ENCODE measurements around the gene TRIM52. TPM values are rescaled to one million over a fixed set of nuclear protein-coding genes. Genes with fewer than 3 reads are reported as not detected.

The TRIM52 gene
- total and polyA plus RNA-seq, 2 of the 13 experiments (the other 11 are each of a cell fraction or from before 2014, with no cell fraction given), result 7.2 to 11.6 TPM

- TF ChIP-seq SAP130 (CRISPR knock-in tag; IDR thresholded peaks at IDR 0.05; ENCODE audit: low read depth), result peak; percentile 77
- peak; percentile 81; the same call in 1 of the 2 replicates for TF ChIP-seq ZNF878 (CRISPR knock-in tag; IDR thresholded peaks at IDR 0.05)
- TF ChIP-seq ZNF274 (CRISPR knock-in tag; IDR thresholded peaks at IDR 0.05), result no peak; the same call in 1 of the 2 replicates
- peak; percentile 73; the same call in 1 of the 2 replicates for TF ChIP-seq ZNF350 (CRISPR knock-in tag; IDR thresholded peaks at IDR 0.05; ENCODE audit: borderline replicate concordance, low read depth)
- peak; percentile 71; the same call in 1 of the 2 replicates for TF ChIP-seq MYC (CRISPR knock-in tag; IDR thresholded peaks at IDR 0.05; ENCODE audit: borderline replicate concordance)
- TF ChIP-seq HDAC1 (CRISPR knock-in tag; IDR thresholded peaks at IDR 0.05), result peak; percentile 60
- TF ChIP-seq ZNF207 (IDR thresholded peaks at IDR 0.05; ENCODE audit: borderline replicate concordance), result no peak
- 0 out of 2 replicates have a peak, but pooled peaks have one; percentile 21 for TF ChIP-seq ZSCAN12 (CRISPR knock-in tag; IDR thresholded peaks at IDR 0.05)
- TF ChIP-seq ATF1 (CRISPR knock-in tag; IDR thresholded peaks at IDR 0.05), result no peak
- TF ChIP-seq MIXL1 (CRISPR knock-in tag; IDR thresholded peaks at IDR 0.05), result no peak
- TF ChIP-seq, protein P1, sequence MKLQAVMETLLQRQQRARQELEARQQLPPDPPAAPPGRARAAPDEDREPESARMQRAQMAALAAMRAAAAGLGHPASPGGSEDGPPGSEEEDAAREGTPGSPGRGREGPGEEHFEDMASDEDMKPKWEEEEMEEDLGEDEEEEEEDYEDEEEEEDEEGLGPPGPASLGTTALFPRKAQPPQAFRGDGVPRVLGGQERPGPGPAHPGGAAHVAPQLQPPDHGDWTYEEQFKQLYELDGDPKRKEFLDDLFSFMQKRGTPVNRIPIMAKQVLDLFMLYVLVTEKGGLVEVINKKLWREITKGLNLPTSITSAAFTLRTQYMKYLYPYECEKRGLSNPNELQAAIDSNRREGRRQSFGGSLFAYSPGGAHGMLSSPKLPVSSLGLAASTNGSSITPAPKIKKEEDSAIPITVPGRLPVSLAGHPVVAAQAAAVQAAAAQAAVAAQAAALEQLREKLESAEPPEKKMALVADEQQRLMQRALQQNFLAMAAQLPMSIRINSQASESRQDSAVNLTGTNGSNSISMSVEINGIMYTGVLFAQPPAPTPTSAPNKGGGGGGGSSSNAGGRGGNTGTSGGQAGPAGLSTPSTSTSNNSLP (IDR thresholded peaks at IDR 0.05; ENCODE audit: low read depth, low read length), result no peak
- TF ChIP-seq ZC3H4 (CRISPR knock-in tag; IDR thresholded peaks at IDR 0.05; ENCODE audit: borderline replicate concordance), result no peak
- TF ChIP-seq SOX6 (IDR thresholded peaks at IDR 0.05), result no peak
- no peak for TF ChIP-seq SOX6 (CRISPR knock-in tag; IDR thresholded peaks at IDR 0.05)
- no peak for TF ChIP-seq CERS6 (CRISPR knock-in tag; IDR thresholded peaks at IDR 0.05)
- TF ChIP-seq ZNF441 (CRISPR knock-in tag; IDR thresholded peaks at IDR 0.05; ENCODE audit: borderline replicate concordance), result no peak
- no peak for TF ChIP-seq PAF1 (CRISPR knock-in tag; IDR thresholded peaks at IDR 0.05)
- no peak for TF ChIP-seq ZNF329 (CRISPR knock-in tag; IDR thresholded peaks at IDR 0.05; ENCODE audit: low read depth)
- no peak for TF ChIP-seq SP5 (CRISPR knock-in tag; IDR thresholded peaks at IDR 0.05; ENCODE audit: borderline replicate concordance, low read depth)
- 0 out of 2 replicates have a peak, but pooled peaks have one; percentile 34 for TF ChIP-seq LCORL (IDR thresholded peaks at IDR 0.05)
- peak; percentile 53; the same call in 1 of the 2 replicates for TF ChIP-seq LCORL (CRISPR knock-in tag; IDR thresholded peaks at IDR 0.05)
- TF ChIP-seq POLR2A (IDR thresholded peaks at IDR 0.05; ENCODE audit: insufficient read depth in 1 of 2, low read depth in 2 of 2, low read length in 2 of 2), result peak; percentile 71 to 73; a peak in 3 of 4 replicates
- no peak for TF ChIP-seq ZNF451 (CRISPR knock-in tag; IDR thresholded peaks at IDR 0.05)
- no peak for TF ChIP-seq GTF3A (CRISPR knock-in tag; conservative IDR thresholded peaks at IDR 0.05)
- no peak for TF ChIP-seq SCMH1 (CRISPR knock-in tag; IDR thresholded peaks at IDR 0.05; ENCODE audit: borderline replicate concordance)
- peak; percentile 75; the same call in 1 of the 2 replicates for TF ChIP-seq ZNF839 (CRISPR knock-in tag; IDR thresholded peaks at IDR 0.05; ENCODE audit: borderline replicate concordance)
- no peak for TF ChIP-seq NR2F1 (CRISPR knock-in tag; IDR thresholded peaks at IDR 0.05)
Measured at GRCh38 chr5:181261320-181262049, 542 bp upstream of the TRIM52 start (continued).

Measured in HepG2 (cell line).